GM23338 (cell line): ENCODE data around the gene GPHN. TPM values are rescaled to one million over a fixed set of nuclear protein-coding genes. Genes with fewer than 3 reads are reported as not detected.

Experiments
- ATAC-seq: fragments of 200-7000 bp; cut with Tn5 transposase; 3 replicates; pipeline ENCODE4 v1.9.1; 2020
- DNase-seq: peaks from one replicate; pipeline ENCODE4 v3.0.0-alpha.2; 2015; ENCODE audit warnings: low spot score
- H2AFZ ChIP-seq: fragments of 200-600 bp; sonication (generic); 2 replicates; pipeline ENCODE4 v1.8.0; 2016; ENCODE audit warnings: antibody characterized with exemption, mild to moderate bottlenecking, moderate library complexity
- H3F3A ChIP-seq: fragments of 200-600 bp; sonication (generic); replicated peaks from 2 replicates; pipeline ENCODE4 v1.8.0; 2017; ENCODE audit warnings: antibody characterized with exemption, mixed run types, low read depth
- H3K27ac ChIP-seq: fragments of 200-600 bp; sonication (generic); 2 replicates; pipeline ENCODE4 v1.6.1; 2016; ENCODE audit warnings: low read depth
- H3K27me3 ChIP-seq: fragments of 200-600 bp; sonication (generic); 2 replicates; pipeline ENCODE4 v1.8.0; 2016; ENCODE audit warnings: mild to moderate bottlenecking, mixed run types, moderate library complexity; ENCODE audit not compliant: insufficient read depth
- H3K36me3 ChIP-seq: fragments of 200-600 bp; sonication (generic); 2 replicates; pipeline ENCODE4 v1.8.0; 2016; ENCODE audit warnings: mild to moderate bottlenecking; ENCODE audit not compliant: insufficient read depth
- H3K4me1 ChIP-seq: fragments of 200-600 bp; sonication (generic); 2 replicates; pipeline ENCODE4 v1.8.0; 2016; ENCODE audit warnings: mild to moderate bottlenecking, moderate library complexity; ENCODE audit not compliant: insufficient read depth
- H3K4me2 ChIP-seq: fragments of 200-600 bp; sonication (generic); 2 replicates; pipeline ENCODE4 v1.7.1; 2017; ENCODE audit warnings: mixed run types
- H3K4me3 ChIP-seq: fragments of 200-600 bp; sonication (generic); 2 replicates; pipeline ENCODE4 v1.6.1; 2016; ENCODE audit warnings: mixed run types
- H3K79me2 ChIP-seq: fragments of 200-600 bp; sonication (generic); replicated peaks from 2 replicates; pipeline ENCODE4 v1.8.0; 2017; ENCODE audit warnings: mild to moderate bottlenecking; ENCODE audit not compliant: insufficient read depth
- H3K9me2 ChIP-seq: fragments of 200-600 bp; sonication (generic); 2 replicates; pipeline ENCODE4 v1.8.0; 2017; ENCODE audit not compliant: insufficient read depth
- H4K20me1 ChIP-seq: fragments of 200-600 bp; sonication (generic); replicated peaks from 2 replicates; pipeline ENCODE4 v1.8.0; 2017; ENCODE audit warnings: mild to moderate bottlenecking; ENCODE audit not compliant: insufficient read depth
- H3K27ac Mint-ChIP-seq: 2 replicates; pipeline ENCODE4 v1.8.0; 2020; ENCODE audit warnings: inconsistent platforms, mild to moderate bottlenecking, moderate library complexity, mixed read lengths
- H3K27me3 Mint-ChIP-seq: 3 replicates; pipeline ENCODE4 v1.8.0; 2022; ENCODE audit warnings: low read depth, mild to moderate bottlenecking, moderate library complexity, mixed read lengths, inconsistent platforms; ENCODE audit not compliant: insufficient read depth, poor library complexity
- H3K36me3 Mint-ChIP-seq: 3 replicates; pipeline ENCODE4 v1.8.0; 2021; ENCODE audit warnings: low read depth, mild to moderate bottlenecking, inconsistent platforms, moderate library complexity, mixed read lengths
- H3K4me1 Mint-ChIP-seq: 3 replicates; pipeline ENCODE4 v1.8.0; 2020; ENCODE audit warnings: mild to moderate bottlenecking, inconsistent platforms, mixed read lengths
- H3K4me3 Mint-ChIP-seq: 3 replicates; pipeline ENCODE4 v1.8.0; 2021; ENCODE audit warnings: moderate library complexity, mild to moderate bottlenecking, inconsistent platforms, mixed read lengths
- H3K9me3 Mint-ChIP-seq: 3 replicates; pipeline ENCODE4 v1.8.0; 2020; ENCODE audit warnings: moderate library complexity, mild to moderate bottlenecking, inconsistent platforms, mixed read lengths
- CREB1 ChIP-seq: fragments of 250-450 bp; sonication (Bioruptor Pico); IDR thresholded peaks from 2 replicates; pipeline ENCODE4 v1.5.0; 2020; ENCODE audit warnings: low read depth, mild to moderate bottlenecking, moderate library complexity
- CTCF ChIP-seq, 2 experiments: fragments of 200-600 bp in 1 of 2; sonication (generic) in 1 of 2; conservative IDR thresholded peaks; 2 replicates each; pipeline versions ENCODE4 v1.5.1 to v1.6.1; 2016 to 2017; ENCODE audit warnings: antibody characterized with exemption in 2 of 2, low read depth in 2 of 2, mild to moderate bottlenecking in 2 of 2, moderate library complexity in 1 of 2
- EZH2 ChIP-seq: fragments of 200-600 bp; sonication (generic); IDR thresholded peaks from one replicate; pipeline ENCODE4 v1.8.0; 2017; ENCODE audit warnings: antibody characterized with exemption, mild to moderate bottlenecking, low read depth; ENCODE audit not compliant: unreplicated experiment
- EZH2phosphoT487 ChIP-seq: fragments of 200-600 bp; sonication (generic); IDR thresholded peaks from one replicate; pipeline ENCODE4 v1.8.1; 2018; ENCODE audit warnings: antibody characterized with exemption; ENCODE audit not compliant: unreplicated experiment
- JUNB ChIP-seq: IDR thresholded peaks from one replicate; pipeline ENCODE4 v1.6.1; 2016; ENCODE audit warnings: antibody characterized with exemption; ENCODE audit not compliant: unreplicated experiment
- NANOG ChIP-seq: IDR thresholded peaks from 2 replicates; pipeline ENCODE4 v1.6.1; 2016; ENCODE audit warnings: antibody characterized with exemption, borderline replicate concordance
- ZNF114 ChIP-seq: fragments of 250-450 bp; sonication (Bioruptor Pico); IDR thresholded peaks from 2 replicates; pipeline ENCODE4 v1.5.0; 2020; ENCODE audit warnings: mild to moderate bottlenecking, moderate library complexity
- ZNF331 ChIP-seq: fragments of 250-450 bp; sonication (Bioruptor Pico); IDR thresholded peaks from 2 replicates; pipeline ENCODE4 v1.5.0; 2020; ENCODE audit warnings: low read depth, mild to moderate bottlenecking, moderate library complexity
- polyA plus RNA-seq: library from polyadenylated mRNA; unstranded; fragments of >200 nt; fragmentation: Nextera tagmentation; extraction: Ambion mirVana; gene quantifications from 2 replicates; pipeline ENCODE4 v1.2.1, GENCODE V29; 2016
- total RNA-seq: library from RNA; depleted of rRNA; stranded (reverse); fragments of >200 nt; shearing (Covaris generic); gene quantifications from 2 replicates; pipeline ENCODE4 v1.2.3, GENCODE V29; 2014
- TF ChIP-seq, protein P1 (sequence below): IDR thresholded peaks from 2 replicates; pipeline ENCODE4 v1.6.1; 2016; ENCODE audit warnings: antibody characterized with exemption
- TF ChIP-seq, protein P2 (sequence below): IDR thresholded peaks from one replicate; pipeline ENCODE4 v1.6.1; 2018; ENCODE audit warnings: antibody characterized with exemption; ENCODE audit not compliant: unreplicated experiment

GPHN gene
- total and polyA plus RNA-seq, 2 experiments from 2014 or later = 17.6 to 20.6 TPM

DNA sequence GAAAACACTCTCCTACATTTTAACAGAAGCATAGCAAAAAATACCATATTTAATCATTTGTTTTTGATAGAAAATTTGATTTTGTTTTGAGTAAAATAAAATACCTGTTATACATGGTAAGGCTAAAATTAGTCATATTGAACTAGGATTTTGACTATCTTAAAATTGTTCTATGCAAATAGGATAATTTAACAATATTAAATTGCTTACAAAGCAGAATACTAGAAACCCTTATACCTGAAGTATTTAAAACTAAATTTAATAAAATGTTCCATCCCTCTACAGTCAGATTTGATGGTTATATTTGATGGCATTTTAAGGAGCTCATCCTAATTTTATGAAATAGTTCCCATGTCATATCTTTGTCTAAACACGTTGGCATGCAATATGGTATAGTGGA, 323.2 kb downstream of the GPHN start:
- no peak overlapping the region for H3K4me3 ChIP-seq
- DNase-seq = no peak
- H3K79me2 ChIP-seq = no peaks in the 10 kb centered on the region
- H3K27ac ChIP-seq = no peak overlapping the region
- H3K27ac Mint-ChIP-seq = no peak overlapping the region
- no peaks in the 10 kb centered on the region for H3K9me2 ChIP-seq
- peaks cover 9% of the 10 kb centered on the region for H3K4me1 Mint-ChIP-seq
- no peaks in the 10 kb centered on the region for H3K9me3 Mint-ChIP-seq
- H3K4me1 ChIP-seq = peaks cover 8% of the 10 kb centered on the region; the same call in 1 of the 2 replicates
- no peaks in the 10 kb centered on the region for H4K20me1 ChIP-seq
- H3K36me3 Mint-ChIP-seq = no peaks in the 10 kb centered on the region; the same call in 2 of the 3 replicates
- no peak overlapping the region for H2AFZ ChIP-seq
- H3K4me2 ChIP-seq = no peak overlapping the region
- H3K4me3 Mint-ChIP-seq = no peak overlapping the region
- no peak for ATAC-seq
- no peaks in the 10 kb centered on the region for H3K36me3 ChIP-seq
- H3K27me3 Mint-ChIP-seq = peaks cover 1% of the 10 kb centered on the region
- no peaks in the 10 kb centered on the region for H3K27me3 ChIP-seq
- TF ChIP-seq, protein P1, sequence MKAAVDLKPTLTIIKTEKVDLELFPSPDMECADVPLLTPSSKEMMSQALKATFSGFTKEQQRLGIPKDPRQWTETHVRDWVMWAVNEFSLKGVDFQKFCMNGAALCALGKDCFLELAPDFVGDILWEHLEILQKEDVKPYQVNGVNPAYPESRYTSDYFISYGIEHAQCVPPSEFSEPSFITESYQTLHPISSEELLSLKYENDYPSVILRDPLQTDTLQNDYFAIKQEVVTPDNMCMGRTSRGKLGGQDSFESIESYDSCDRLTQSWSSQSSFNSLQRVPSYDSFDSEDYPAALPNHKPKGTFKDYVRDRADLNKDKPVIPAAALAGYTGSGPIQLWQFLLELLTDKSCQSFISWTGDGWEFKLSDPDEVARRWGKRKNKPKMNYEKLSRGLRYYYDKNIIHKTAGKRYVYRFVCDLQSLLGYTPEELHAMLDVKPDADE = no peak
- H3F3A ChIP-seq = no peaks in the 10 kb centered on the region

- H3K27me3 ChIP-seq = no peaks in the 10 kb centered on the region
- Mint-ChIP-seq H3K27me3 (no peaks in the 10 kb centered on the region), H3K27ac (no peak overlapping the region), H3K4me3 (no peak overlapping the region), H3K9me3 (no peaks in the 10 kb centered on the region), H3K4me1 (no peaks in the 10 kb centered on the region), H3K36me3 (no peaks in the 10 kb centered on the region; the same call in 2 of the 3 replicates)
- no peaks in the 10 kb centered on the region for H3K36me3 ChIP-seq
- no peaks in the 10 kb centered on the region for H3K79me2 ChIP-seq
- H3K4me3 ChIP-seq = no peak overlapping the region
- H3K9me2 ChIP-seq = no peaks in the 10 kb centered on the region
- H2AFZ ChIP-seq = no peak overlapping the region
- no peak overlapping the region for H3K27ac ChIP-seq
- no peaks in the 10 kb centered on the region for H3K4me1 ChIP-seq
- no peak overlapping the region for H3K4me2 ChIP-seq
- DNase-seq (no peak), ATAC-seq (no peak)
- no peaks in the 10 kb centered on the region for H4K20me1 ChIP-seq
- H3F3A ChIP-seq = no peaks in the 10 kb centered on the region
- TF ChIP-seq, protein P1 = no peak
- TF ChIP-seq, protein P2, sequence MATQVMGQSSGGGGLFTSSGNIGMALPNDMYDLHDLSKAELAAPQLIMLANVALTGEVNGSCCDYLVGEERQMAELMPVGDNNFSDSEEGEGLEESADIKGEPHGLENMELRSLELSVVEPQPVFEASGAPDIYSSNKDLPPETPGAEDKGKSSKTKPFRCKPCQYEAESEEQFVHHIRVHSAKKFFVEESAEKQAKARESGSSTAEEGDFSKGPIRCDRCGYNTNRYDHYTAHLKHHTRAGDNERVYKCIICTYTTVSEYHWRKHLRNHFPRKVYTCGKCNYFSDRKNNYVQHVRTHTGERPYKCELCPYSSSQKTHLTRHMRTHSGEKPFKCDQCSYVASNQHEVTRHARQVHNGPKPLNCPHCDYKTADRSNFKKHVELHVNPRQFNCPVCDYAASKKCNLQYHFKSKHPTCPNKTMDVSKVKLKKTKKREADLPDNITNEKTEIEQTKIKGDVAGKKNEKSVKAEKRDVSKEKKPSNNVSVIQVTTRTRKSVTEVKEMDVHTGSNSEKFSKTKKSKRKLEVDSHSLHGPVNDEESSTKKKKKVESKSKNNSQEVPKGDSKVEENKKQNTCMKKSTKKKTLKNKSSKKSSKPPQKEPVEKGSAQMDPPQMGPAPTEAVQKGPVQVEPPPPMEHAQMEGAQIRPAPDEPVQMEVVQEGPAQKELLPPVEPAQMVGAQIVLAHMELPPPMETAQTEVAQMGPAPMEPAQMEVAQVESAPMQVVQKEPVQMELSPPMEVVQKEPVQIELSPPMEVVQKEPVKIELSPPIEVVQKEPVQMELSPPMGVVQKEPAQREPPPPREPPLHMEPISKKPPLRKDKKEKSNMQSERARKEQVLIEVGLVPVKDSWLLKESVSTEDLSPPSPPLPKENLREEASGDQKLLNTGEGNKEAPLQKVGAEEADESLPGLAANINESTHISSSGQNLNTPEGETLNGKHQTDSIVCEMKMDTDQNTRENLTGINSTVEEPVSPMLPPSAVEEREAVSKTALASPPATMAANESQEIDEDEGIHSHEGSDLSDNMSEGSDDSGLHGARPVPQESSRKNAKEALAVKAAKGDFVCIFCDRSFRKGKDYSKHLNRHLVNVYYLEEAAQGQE = no peak
- TF ChIP-seq EZH2 (no peak), ZNF114 (no peak), ZNF331 (CRISPR knock-in tag) (no peak), EZH2phosphoT487 (no peak), CTCF (conservative IDR thresholded peaks at IDR 0.05; ENCODE audit: low read depth in 2 of 2) (no peak), JUNB (no peak), NANOG (no peak), CREB1 (CRISPR knock-in tag) (no peak)
Measured at GRCh38 chr14:66833816-66834215, 325.9 kb downstream of the GPHN start.
